Psoas muscle (tissue), 8 donors: Measurements from ENCODE around the gene AURKB. TPM values are rescaled to one million over a fixed set of nuclear protein-coding genes. Genes with fewer than 3 reads are reported as not detected.

Experiments used
- ATAC-seq, 4 donors: fragments of 200-7000 bp; cut with Tn5 transposase; one replicate each; pipeline ENCODE4 v1.9.1; 2020; ENCODE audit warnings: moderate library complexity in 3 of 4, mild to moderate bottlenecking in 2 of 4
- DNase-seq, 2 donors: peaks; one replicate each; pipeline ENCODE4 v3.0.0-alpha.2; 2020
- H3K27ac ChIP-seq: fragments of 200-600 bp; one replicate; pipeline ENCODE4 v1.8.0; 2022
- H3K27me3 ChIP-seq, 3 donors: fragments of 200-600 bp in 1 of 3; one replicate each; pipeline versions ENCODE4 v1.6.1 to v1.8.0; 2013 to 2022; ENCODE audit warnings: low read length in 2 of 3, mild to moderate bottlenecking in 2 of 3, moderate library complexity in 1 of 3; ENCODE audit not compliant: insufficient read depth in 3 of 3
- H3K36me3 ChIP-seq, 2 donors: fragments of 200-600 bp in 1 of 2; one replicate each; pipeline versions ENCODE4 v1.6.1 to v1.8.0; 2013 to 2022; ENCODE audit warnings: low read depth in 1 of 2, mild to moderate bottlenecking in 1 of 2, moderate library complexity in 1 of 2; ENCODE audit not compliant: insufficient read depth in 1 of 2
- H3K4me1 ChIP-seq: fragments of 200-600 bp; one replicate; pipeline ENCODE4 v1.8.0; 2022
- H3K4me3 ChIP-seq: fragments of 200-600 bp; one replicate; pipeline ENCODE4 v1.8.0; 2022; ENCODE audit warnings: mild to moderate bottlenecking
- H3K9me3 ChIP-seq: fragments of 200-600 bp; one replicate; pipeline ENCODE4 v1.8.0; 2022
- CTCF ChIP-seq: fragments of 200-600 bp; IDR thresholded peaks from one replicate; pipeline ENCODE4 v1.8.0; 2022; ENCODE audit warnings: antibody characterized with exemption
- WGBS, 3 donors: extraction: QIAGEN DNeasy Blood & Tissue Kit; methylation state at CpG; one replicate each; pipeline versions ENCODE4 v1.1.6 to v1.1.7; 2013; 5-methylcytosine and 5-hydroxymethylcytosine counted together
- intact Hi-C, 2 donors: fragments of 100-400 bp; cut with DNase I; formaldehyde crosslinking; loops; one replicate each; pipeline versions ENCODE4 v1.11.0 to v1.14.2; 2022
- polyA plus RNA-seq, 3 donors: library from polyadenylated mRNA; stranded (reverse); fragments of 200-250 nt; gene quantifications; one replicate each; pipeline ENCODE4 v1.2.3, GENCODE V29; 2013
- total RNA-seq, 4 donors: library from RNA; stranded (reverse); fragmentation: NEBNext Ultra II Directional in 2 of 4; extraction: Animal tissue kit (Norgen Biotek cat#: 25700) in 2 of 4; gene quantifications; one replicate each; pipeline versions ENCODE4 v1.2.1 to v1.2.4, GENCODE V29; 2021 to 2023
- donor health status: healthy with polysubstance abuse.
- donor health status: DM: no; HTN: no; CAD: no; lungs with moderate emphysema.
- donor health status: Bipolar disorder and iron deficiency.
- donor health status: healthy.
- donor health status: DM: yes; HTN: yes; CAD: no.
- donor health status: DM: no; HTN: no; CAD: no.
- donor health status: DM: no; HTN: no; CAD: no.
- donor health status: DM: yes; HTN: yes; CAD: no.

The AURKB gene
- total and polyA plus RNA-seq, 7 donors, result 0.39 to 1.1 TPM; not detected in 5

DNA sequence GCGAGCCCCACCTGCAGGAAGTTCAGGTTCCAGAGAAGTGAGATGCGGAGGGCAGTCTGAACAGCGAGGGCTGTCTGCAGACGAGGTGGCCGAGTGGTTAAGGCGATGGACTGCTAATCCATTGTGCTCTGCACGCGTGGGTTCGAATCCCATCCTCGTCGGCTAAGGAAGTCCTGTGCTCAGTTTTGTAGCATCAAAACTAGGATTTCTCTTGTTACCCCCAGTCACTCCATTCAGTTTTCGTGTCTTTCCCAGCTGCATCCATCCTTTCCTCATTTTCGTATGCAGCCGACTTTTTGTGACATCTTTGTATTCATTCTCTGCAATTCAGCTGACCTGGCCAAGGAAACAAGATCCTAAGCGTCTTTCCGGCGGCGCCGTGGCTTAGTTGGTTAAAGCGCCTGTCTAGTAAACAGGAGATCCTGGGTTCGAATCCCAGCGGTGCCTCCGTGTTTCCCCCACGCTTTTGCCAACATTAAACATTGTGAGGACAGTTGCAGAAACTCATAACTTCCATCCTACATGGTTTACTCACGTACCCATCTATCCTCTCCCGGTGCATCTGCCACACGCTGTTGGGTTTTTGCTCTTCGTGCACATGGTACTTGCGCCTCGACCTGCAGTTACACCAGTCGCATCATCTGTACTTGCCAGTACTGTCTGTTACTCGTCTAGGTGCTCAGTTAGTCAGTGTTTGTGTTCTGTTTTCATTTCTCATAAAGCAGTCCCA, 23.4 kb downstream of the AURKB start:
- no peaks in the 10 kb centered on the region for H3K27me3 ChIP-seq
- peak; percentile 38 for TF ChIP-seq CTCF
- ATAC-seq (peak; percentile 66 to 77 (median 68)), DNase-seq (peak; percentile 87 to 95)
- peaks cover 18% of the 10 kb centered on the region for H3K4me1 ChIP-seq
- H3K36me3 ChIP-seq, result no peaks in the 10 kb centered on the region
- H3K27ac ChIP-seq, result peak overlapping the region; percentile 96
- intact Hi-C loops, result loop anchor here (1.0 to 2.0 kb wide), 5 partner anchors 34 to 68 kb away; partner anchors contain the start of genes ALOXE3 (in 1 of the 2) and CTC1 (in 1 of the 2)
- peak overlapping the region; percentile 93 for H3K4me3 ChIP-seq
- H3K9me3 ChIP-seq, result no peaks in the 10 kb centered on the region
- 0 to 1% (median 0%) methylated on average over 32 of the region's 32 CpGs for WGBS, 3 donors

- intact Hi-C loops, result loop anchor here (1.0 to 2.0 kb wide), 4 partner anchors 35 to 68 kb away; partner anchors contain the start of genes ALOXE3 (in 1 of the 2) and CTC1 (in 1 of the 2)
- WGBS, 3 donors, result 0 to 1% (median 0%) methylated on average over 23 of the region's 23 CpGs
- no peak for TF ChIP-seq CTCF
Measured at GRCh38 chr17:8186446-8186786, 24.0 kb downstream of the AURKB start.

DNA sequence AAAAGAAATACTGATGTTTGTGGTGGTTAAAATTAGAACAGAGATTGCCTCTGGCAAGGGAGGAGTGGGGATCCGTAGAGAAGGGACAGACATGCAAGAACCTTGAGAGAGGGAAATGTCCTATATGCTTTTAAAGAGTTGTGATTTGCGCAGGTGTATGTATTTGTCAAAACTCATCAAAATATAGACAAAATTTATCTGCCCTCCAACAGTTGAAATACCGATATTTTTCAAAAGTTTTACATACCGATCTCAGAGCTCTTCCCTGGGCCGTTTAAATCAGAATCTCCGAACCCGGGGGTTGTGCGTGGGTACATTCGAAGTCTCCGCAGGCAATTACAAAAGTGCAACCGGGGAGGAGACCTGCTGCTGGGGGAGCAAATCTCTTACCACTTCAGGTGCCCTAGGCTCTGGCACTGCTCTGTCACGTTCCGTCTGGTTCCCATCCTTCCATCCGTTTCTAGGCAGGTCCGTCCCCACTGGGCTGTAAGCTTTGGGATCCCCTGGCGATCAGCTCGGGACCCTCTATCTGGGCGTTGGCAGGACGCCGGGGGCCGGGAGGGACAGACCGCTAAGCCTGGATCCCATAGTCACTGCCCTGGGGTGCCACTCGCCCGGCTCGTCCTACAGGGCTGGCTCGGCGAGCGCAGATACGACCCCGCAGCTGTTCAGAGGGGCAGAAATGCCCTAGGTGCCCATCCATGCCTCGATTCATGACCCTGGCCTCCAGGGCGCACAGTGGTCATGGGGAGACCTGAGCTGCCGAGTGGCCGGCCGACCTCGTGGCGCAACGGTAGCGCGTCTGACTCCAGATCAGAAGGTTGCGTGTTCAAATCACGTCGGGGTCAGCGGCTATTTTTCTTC, 24.6 kb downstream of the AURKB start:
- Histone ChIP-seq H3K4me1 (peaks cover 13% of the 10 kb centered on the region), H3K9me3 (no peaks in the 10 kb centered on the region), H3K27me3 (no peaks in the 10 kb centered on the region), H3K36me3 (no peaks in the 10 kb centered on the region), H3K4me3 (peak overlapping the region; percentile 93), H3K27ac (peak overlapping the region; percentile 96)
- TF ChIP-seq CTCF, result no peak
- DNase-seq, result peak; percentile 86 to 94
- ATAC-seq, result peak; percentile 34 to 63 (median 42)
- WGBS, 3 donors, result 0 to 1% (median 0%) methylated on average over 44 of the region's 44 CpGs
- intact Hi-C loops, result loop anchor here (1.0 to 2.0 kb wide), 4 partner anchors 35 to 67 kb away; partner anchors contain the start of genes ALOXE3 (in 1 of the 2) and CTC1 (in 1 of the 2)

More at GRCh38 chr17:8186446-8186786, 24.0 kb downstream of the AURKB start:
- DNase-seq, result no peak
- ATAC-seq, result peak in 3 of 4 donors; percentile 5 to 7 (median 7)
- Histone ChIP-seq H3K9me3 (no peaks in the 10 kb centered on the region), H3K36me3 (no peaks in the 10 kb centered on the region), H3K27ac (peak overlapping the region; percentile 96), H3K27me3 (no peaks in the 10 kb centered on the region), H3K4me1 (peaks cover 13% of the 10 kb centered on the region), H3K4me3 (peak overlapping the region; percentile 93)

DNA sequence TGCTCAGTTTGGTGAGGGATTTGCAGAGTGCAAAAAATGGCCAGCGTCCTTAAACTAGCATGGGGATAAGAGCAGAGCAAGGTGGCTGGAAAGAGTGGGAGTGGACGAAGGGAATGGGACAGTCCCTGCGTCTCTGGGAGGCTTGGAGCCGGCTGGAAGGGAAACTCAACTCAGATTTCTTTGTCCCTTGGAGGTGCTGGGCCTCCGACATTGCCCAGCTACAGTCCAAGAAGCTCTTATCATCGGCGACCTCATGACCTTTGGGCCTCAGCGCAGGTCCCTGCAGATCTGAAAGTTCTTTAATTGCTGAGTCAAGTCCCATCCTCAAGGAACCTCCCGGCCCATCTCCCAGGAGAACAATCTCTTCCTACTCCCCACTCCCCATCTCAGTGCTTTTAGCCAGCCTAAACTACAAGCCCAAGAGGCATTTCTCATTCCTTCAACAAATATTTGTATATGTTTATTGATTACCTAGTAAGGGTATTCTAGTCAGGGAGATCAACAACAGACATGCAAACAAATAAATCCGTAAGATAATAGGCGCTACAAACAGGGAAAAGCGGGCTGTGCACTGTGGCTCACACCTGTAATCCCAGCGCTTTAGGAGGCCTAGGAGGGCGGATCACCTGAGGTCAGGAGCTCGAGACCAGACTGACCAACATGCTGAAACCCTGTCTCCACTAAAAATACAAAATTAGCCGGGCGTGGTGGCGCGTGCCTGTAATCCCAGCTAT, 33.2 kb downstream of the AURKB start:
- no peak for TF ChIP-seq CTCF
- DNase-seq (peak in 1 of 2 donors; percentile 6), ATAC-seq (no peak)
- intact Hi-C loops, result loop anchor here in 1 of 2 donors (5.0 kb wide), 1 partner anchor 50 kb away; no protein-coding TSS in a partner anchor
- H3K27me3 ChIP-seq, result no peaks in the 10 kb centered on the region
- no peaks in the 10 kb centered on the region for H3K36me3 ChIP-seq
- no peaks in the 10 kb centered on the region for H3K9me3 ChIP-seq
- H3K4me1 ChIP-seq, result peaks cover 12% of the 10 kb centered on the region
- H3K27ac ChIP-seq, result no peak overlapping the region
- 82 to 85% (median 84%) methylated on average over 19 of the region's 19 CpGs for WGBS, 3 donors
- H3K4me3 ChIP-seq, result peak overlapping the region; percentile 75
